ENCODE measurements around the gene OSBPL1A. TPM values are rescaled to one million over a fixed set of nuclear protein-coding genes. Genes with fewer than 3 reads are reported as not detected.

Gene OSBPL1A
- total and polyA plus RNA-seq, 4 donors: 12.6 to 38.8 (median 26.0) TPM

DNA sequence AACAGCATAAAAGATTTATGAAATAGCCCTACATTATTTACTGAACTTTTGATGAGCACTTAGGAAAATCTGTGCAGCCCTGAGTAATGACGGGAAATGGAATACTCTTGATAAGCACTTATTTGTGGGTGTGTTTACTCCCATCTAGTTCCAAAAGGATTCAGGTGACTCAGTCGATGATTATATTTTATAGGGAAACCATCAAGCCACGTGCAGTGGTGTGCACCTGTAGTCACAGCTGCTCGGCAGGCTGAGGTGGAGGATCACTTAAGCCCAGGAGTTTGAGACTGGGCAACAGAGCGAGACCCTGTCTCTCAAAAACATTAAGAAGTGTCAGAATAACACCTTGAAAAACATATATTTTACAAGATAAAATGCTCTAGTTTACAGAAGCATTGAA lies 166.9 kb downstream of the OSBPL1A start:
- H3K9me3 ChIP-seq (ENCODE audit: control insufficient read depth in 4 of 4, insufficient read depth in 3 of 4, low read length in 3 of 4): peaks cover 0 to under 1% (median 0%) of the 10 kb centered on the region in 4 donors
- no peak overlapping the region for H3K27ac ChIP-seq (ENCODE audit: low read depth in 1 of 2, low read length in 1 of 2)
- 88 to 94% methylated on average over 5 of the region's 5 CpGs for WGBS, 2 donors
- no peaks in the 10 kb centered on the region for H3K27me3 ChIP-seq (ENCODE audit: control insufficient read depth in 3 of 3, insufficient read depth in 3 of 3, low read length in 2 of 3)
- H3K4me1 ChIP-seq (ENCODE audit: control insufficient read depth in 5 of 5, insufficient read depth in 5 of 5, low read length in 5 of 5): peaks cover 0 to 29% (median 10%) of the 10 kb centered on the region in 5 donors
- H3K36me3 ChIP-seq (ENCODE audit: control insufficient read depth in 4 of 4, insufficient read depth in 4 of 4, low read length in 4 of 4): peaks cover 0 to 1% (median under 1%) of the 10 kb centered on the region in 4 donors
- H3K4me3 ChIP-seq: no peak overlapping the region
- no peak overlapping the region for H3K9ac ChIP-seq (ENCODE audit: insufficient read depth in 1 of 2, low read length in 2 of 2)
- TF ChIP-seq, protein P1, sequence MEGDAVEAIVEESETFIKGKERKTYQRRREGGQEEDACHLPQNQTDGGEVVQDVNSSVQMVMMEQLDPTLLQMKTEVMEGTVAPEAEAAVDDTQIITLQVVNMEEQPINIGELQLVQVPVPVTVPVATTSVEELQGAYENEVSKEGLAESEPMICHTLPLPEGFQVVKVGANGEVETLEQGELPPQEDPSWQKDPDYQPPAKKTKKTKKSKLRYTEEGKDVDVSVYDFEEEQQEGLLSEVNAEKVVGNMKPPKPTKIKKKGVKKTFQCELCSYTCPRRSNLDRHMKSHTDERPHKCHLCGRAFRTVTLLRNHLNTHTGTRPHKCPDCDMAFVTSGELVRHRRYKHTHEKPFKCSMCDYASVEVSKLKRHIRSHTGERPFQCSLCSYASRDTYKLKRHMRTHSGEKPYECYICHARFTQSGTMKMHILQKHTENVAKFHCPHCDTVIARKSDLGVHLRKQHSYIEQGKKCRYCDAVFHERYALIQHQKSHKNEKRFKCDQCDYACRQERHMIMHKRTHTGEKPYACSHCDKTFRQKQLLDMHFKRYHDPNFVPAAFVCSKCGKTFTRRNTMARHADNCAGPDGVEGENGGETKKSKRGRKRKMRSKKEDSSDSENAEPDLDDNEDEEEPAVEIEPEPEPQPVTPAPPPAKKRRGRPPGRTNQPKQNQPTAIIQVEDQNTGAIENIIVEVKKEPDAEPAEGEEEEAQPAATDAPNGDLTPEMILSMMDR (IDR thresholded peaks at IDR 0.05; ENCODE audit: control extremely low read depth, extremely low read depth): no peak
- ATAC-seq (ENCODE audit: insufficient read depth, low FRiP score) (no peak), DNase-seq (no peak)

DNA sequence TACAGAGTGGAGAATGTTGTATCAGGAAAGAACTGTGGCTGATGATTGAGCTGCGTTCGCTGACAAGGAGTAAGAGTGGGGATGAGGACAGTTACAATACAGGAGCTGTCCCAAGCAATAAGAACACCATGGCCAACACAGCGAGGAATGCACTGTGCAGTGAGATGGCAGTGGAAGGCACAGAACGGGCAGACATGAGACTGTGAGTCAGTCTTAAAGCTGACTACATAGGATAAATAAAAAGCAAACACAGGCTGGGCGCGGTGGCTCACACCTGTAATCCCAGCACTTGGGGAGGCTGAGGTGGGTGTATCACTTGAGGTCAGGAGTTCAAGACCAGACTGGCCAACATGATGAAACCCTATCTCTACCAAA lies 169.0 kb downstream of the OSBPL1A start:
- TF ChIP-seq, protein P1 (IDR thresholded peaks at IDR 0.05; ENCODE audit: control extremely low read depth, extremely low read depth): no peak
- H3K27me3 ChIP-seq (ENCODE audit: control insufficient read depth in 3 of 3, insufficient read depth in 3 of 3, low read length in 2 of 3): no peaks in the 10 kb centered on the region
- H3K27ac ChIP-seq (ENCODE audit: low read depth in 1 of 2, low read length in 1 of 2): no peak overlapping the region
- no peaks in the 10 kb centered on the region for H3K9me3 ChIP-seq (ENCODE audit: control insufficient read depth in 4 of 4, insufficient read depth in 3 of 4, low read length in 3 of 4)
- peaks cover 0 to 4% (median 2%) of the 10 kb centered on the region in 4 donors for H3K36me3 ChIP-seq (ENCODE audit: control insufficient read depth in 4 of 4, insufficient read depth in 4 of 4, low read length in 4 of 4)
- H3K9ac ChIP-seq (ENCODE audit: insufficient read depth in 1 of 2, low read length in 2 of 2): no peak overlapping the region
- ATAC-seq (ENCODE audit: insufficient read depth, low FRiP score) (no peak), DNase-seq (no peak)
- H3K4me3 ChIP-seq: no peak overlapping the region
- 96 to 97% methylated on average over 6 of the region's 6 CpGs for WGBS, 2 donors
- H3K4me1 ChIP-seq (ENCODE audit: control insufficient read depth in 5 of 5, insufficient read depth in 5 of 5, low read length in 5 of 5): peaks cover 0 to 18% (median 6%) of the 10 kb centered on the region in 5 donors

DNA sequence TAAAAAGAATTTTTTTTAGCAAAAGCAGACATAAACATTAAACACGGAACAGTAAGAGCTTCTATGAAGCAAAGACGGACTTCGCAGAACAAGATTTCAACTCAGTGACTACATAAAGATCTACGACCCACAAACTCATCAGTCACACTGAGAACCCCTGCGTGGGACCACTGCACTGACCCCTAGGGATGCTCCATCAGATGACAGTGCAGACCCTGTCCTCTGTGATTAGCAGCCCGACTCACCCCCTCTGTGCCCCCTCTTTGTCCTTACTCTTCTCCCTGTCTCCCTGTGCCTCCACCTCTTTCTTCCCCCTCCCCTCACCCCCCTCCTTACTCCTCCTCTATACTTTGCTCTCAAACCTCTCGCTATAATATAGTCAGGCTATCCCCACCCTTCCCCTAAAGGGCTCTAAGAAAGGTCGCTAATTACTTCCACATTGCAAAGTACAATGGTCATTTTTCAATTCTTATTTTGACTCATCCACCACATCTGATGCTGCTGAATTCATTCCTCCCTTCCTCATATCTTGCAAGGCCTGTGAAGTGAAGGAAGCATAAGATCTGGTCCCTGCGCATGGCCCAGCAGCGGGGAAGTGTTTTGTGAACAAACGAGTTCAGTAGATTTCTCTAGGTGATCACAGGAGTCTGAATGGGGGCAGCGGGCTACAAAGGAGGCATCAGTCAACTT lies 169.5 kb downstream of the OSBPL1A start:
- Histone ChIP-seq H3K9me3 (ENCODE audit: control insufficient read depth in 4 of 4, insufficient read depth in 3 of 4, low read length in 3 of 4) (no peaks in the 10 kb centered on the region), H3K4me1 (ENCODE audit: control insufficient read depth in 5 of 5, insufficient read depth in 5 of 5, low read length in 5 of 5) (peaks cover 0 to 18% (median 6%) of the 10 kb centered on the region in 5 donors), H3K27ac (ENCODE audit: low read depth in 1 of 2, low read length in 1 of 2) (no peak overlapping the region), H3K36me3 (ENCODE audit: control insufficient read depth in 4 of 4, insufficient read depth in 4 of 4, low read length in 4 of 4) (peaks cover 0 to 4% (median 2%) of the 10 kb centered on the region in 4 donors), H3K4me3 (no peak overlapping the region), H3K9ac (ENCODE audit: insufficient read depth in 1 of 2, low read length in 2 of 2) (no peak overlapping the region), H3K27me3 (ENCODE audit: control insufficient read depth in 3 of 3, insufficient read depth in 3 of 3, low read length in 2 of 3) (no peaks in the 10 kb centered on the region)
- DNase-seq (no peak), ATAC-seq (ENCODE audit: insufficient read depth, low FRiP score) (no peak)
- TF ChIP-seq, protein P1 (IDR thresholded peaks at IDR 0.05; ENCODE audit: control extremely low read depth, extremely low read depth): no peak
- 93 to 94% methylated on average over 12 of the region's 12 CpGs for WGBS, 2 donors

Data from lung (tissue), 12 donors.